Liver (tissue), 3 donors: ENCODE data around the gene KIFC3.

Experiments used
- CTCF ChIP-seq: fragments of 150-350 bp; IDR thresholded peaks from 2 replicates; pipeline ENCODE4 v1.5.1; 2017; ENCODE audit warnings: improper control_type of control experiment, low read depth, low read length; ENCODE audit not compliant: missing input control
- EGR1 ChIP-seq, 2 donors: IDR thresholded peaks; 2 replicates each; pipeline ENCODE4 v1.6.1; 2016 to 2018; ENCODE audit warnings: antibody characterized with exemption in 2 of 2, low read depth in 2 of 2
- GABPA ChIP-seq, 2 donors: IDR thresholded peaks in 1 of 2; conservative IDR thresholded peaks in 1 of 2; 2 replicates each; pipeline ENCODE4 v1.6.1; 2016; ENCODE audit warnings: antibody characterized with exemption in 2 of 2, mild to moderate bottlenecking in 1 of 2, moderate library complexity in 1 of 2
- HNF4G ChIP-seq: IDR thresholded peaks from 2 replicates; pipeline ENCODE4 v1.6.1; 2016; ENCODE audit warnings: antibody characterized with exemption
- REST ChIP-seq: IDR thresholded peaks from 2 replicates; pipeline ENCODE4 v1.6.1; 2016; ENCODE audit warnings: antibody characterized with exemption, mild to moderate bottlenecking
- SP1 ChIP-seq: IDR thresholded peaks from 2 replicates; pipeline ENCODE4 v1.6.1; 2018; ENCODE audit warnings: antibody characterized with exemption, mild to moderate bottlenecking
- TAF1 ChIP-seq: conservative IDR thresholded peaks from 2 replicates; pipeline ENCODE4 v1.6.1; 2016; ENCODE audit warnings: antibody characterized with exemption, mild to moderate bottlenecking
- YY1 ChIP-seq: IDR thresholded peaks from 2 replicates; pipeline ENCODE4 v1.6.1; 2016; ENCODE audit warnings: antibody characterized with exemption, mild to moderate bottlenecking
- ZBTB33 ChIP-seq: IDR thresholded peaks from 2 replicates; pipeline ENCODE4 v1.6.1; 2016; ENCODE audit warnings: antibody characterized with exemption
- donor health status: healthy.
- donor health status: healthy.

GRCh38 chr16:57843400-57843799, 41.1 kb upstream of the KIFC3 start:
- TF ChIP-seq CTCF: no peak
- TF ChIP-seq REST: no peak
- TF ChIP-seq SP1: no peak
- no peak for TF ChIP-seq TAF1
- TF ChIP-seq EGR1 (IDR thresholded peaks at IDR 0.05; ENCODE audit: low read depth in 2 of 2): no peak
- no peak for TF ChIP-seq YY1
- TF ChIP-seq HNF4G: no peak
- TF ChIP-seq ZBTB33: no peak
- no peak for TF ChIP-seq GABPA (IDR thresholded peaks at IDR 0.05 in 1 of 2, conservative IDR thresholded peaks at IDR 0.05 in 1 of 2)
